Brain microvascular endothelial cell (primary cell): ENCODE results near the gene PRORP.

ENCODE experiments used
- DNase-seq: peaks from one replicate; pipeline ENCODE4 v3.0.0-alpha.2; 2020
- H3K27ac ChIP-seq: fragments of 250-450 bp; sonication (Bioruptor Pico); 2 replicates; pipeline ENCODE4 v1.5.1; 2020; ENCODE audit warnings: mild to moderate bottlenecking, moderate library complexity
- H3K27me3 ChIP-seq: fragments of 250-450 bp; sonication (Bioruptor Pico); replicated peaks from 2 replicates; pipeline ENCODE4 v1.5.1; 2020; ENCODE audit warnings: mild to moderate bottlenecking
- H3K36me3 ChIP-seq: fragments of 250-450 bp; sonication (Bioruptor Pico); replicated peaks from 2 replicates; pipeline ENCODE4 v1.5.1; 2020; ENCODE audit warnings: mild to moderate bottlenecking
- H3K4me3 ChIP-seq: 2 replicates; pipeline ENCODE4 v1.5.1; 2011; ENCODE audit warnings: low read depth, mild to moderate bottlenecking, control low read depth, low read length, moderate library complexity
- CTCF ChIP-seq: IDR thresholded peaks from 2 replicates; pipeline ENCODE4 v1.5.1; 2011; ENCODE audit warnings: low read depth, mild to moderate bottlenecking, moderate library complexity, low read length, control low read depth, inconsistent platforms; ENCODE audit errors: missing control alignments
- in situ Hi-C: cut with HindIII; loops from 2 replicates; pipeline ENCODE4 v1.10.0; 2017; ENCODE audit warnings: low sequenced_read_pairs, low pct_ligation_motif_present

The PRORP gene

GRCh38 chr14:35163384-35163783 is 41.0 kb downstream of the PRORP start:
- H3K27me3 ChIP-seq, result no peaks in the 10 kb centered on the region
- in situ Hi-C loops, result no loop called here
- no peak overlapping the region for H3K4me3 ChIP-seq
- H3K27ac ChIP-seq, result no peak overlapping the region
- peaks cover 3% of the 10 kb centered on the region for H3K36me3 ChIP-seq
- no peak for TF ChIP-seq CTCF
- no peak for DNase-seq

GRCh38 chr14:35164849-35165248 is 42.5 kb downstream of the PRORP start:
- in situ Hi-C loops, result no loop called here
- Histone ChIP-seq H3K36me3 (no peaks in the 10 kb centered on the region), H3K27me3 (no peaks in the 10 kb centered on the region)

GRCh38 chr14:35167496-35167895 is 45.1 kb downstream of the PRORP start:
- in situ Hi-C loops, result no loop called here
- no peak for TF ChIP-seq CTCF
- H3K36me3 ChIP-seq, result no peaks in the 10 kb centered on the region
- no peak for DNase-seq
- no peak overlapping the region for H3K4me3 ChIP-seq
- H3K27me3 ChIP-seq, result no peaks in the 10 kb centered on the region
- H3K27ac ChIP-seq, result no peak overlapping the region

More at GRCh38 chr14:35164849-35165248, 42.5 kb downstream of the PRORP start:
- Histone ChIP-seq H3K4me3 (no peak overlapping the region), H3K27ac (no peak overlapping the region)
- DNase-seq, result no peak
- TF ChIP-seq CTCF, result no peak
